CD14-positive monocyte (primary cell): ENCODE results near the gene DVL2. TPM values are rescaled to one million over a fixed set of nuclear protein-coding genes. Genes with fewer than 3 reads are reported as not detected.

Experiments
- DNase-seq, 3 donors: peaks; one replicate each; pipeline ENCODE4 v3.0.0-alpha.2; 2011 to 2022
- H2AFZ ChIP-seq: 2 replicates; pipeline ENCODE4 v1.6.0; 2012; ENCODE audit warnings: mild to moderate bottlenecking, low read depth, low read length, inconsistent platforms; ENCODE audit not compliant: insufficient read depth, poor library complexity, severe bottlenecking
- H3K27ac ChIP-seq, 2 donors: 1 replicate in 1 of 2; 2 replicates in 1 of 2; pipeline ENCODE4 v1.5.1; 2012 to 2013; ENCODE audit warnings: low read length in 2 of 2, control low read depth in 1 of 2, inconsistent platforms in 1 of 2, low read depth in 1 of 2, mild to moderate bottlenecking in 1 of 2
- H3K27me3 ChIP-seq, 2 donors: one replicate each; pipeline versions ENCODE4 v1.6.0 to v1.6.1; 2011 to 2013; ENCODE audit warnings: low read length in 2 of 2; ENCODE audit not compliant: control insufficient read depth in 2 of 2, insufficient read depth in 2 of 2
- H3K36me3 ChIP-seq, 2 donors: replicated peaks in 1 of 2; 1 replicate in 1 of 2; 2 replicates in 1 of 2; pipeline versions ENCODE4 v1.5.1 to v1.6.1; 2012 to 2013; ENCODE audit warnings: low read length in 2 of 2, control low read depth in 1 of 2, inconsistent platforms in 1 of 2, mild to moderate bottlenecking in 1 of 2; ENCODE audit not compliant: insufficient read depth in 2 of 2, control insufficient read depth in 1 of 2
- H3K4me1 ChIP-seq, 2 donors: 1 replicate in 1 of 2; 2 replicates in 1 of 2; pipeline versions ENCODE4 v1.5.1 to v1.6.1; 2012 to 2013; ENCODE audit warnings: low read length in 2 of 2, control low read depth in 1 of 2, inconsistent platforms in 1 of 2, mild to moderate bottlenecking in 1 of 2, moderate library complexity in 1 of 2; ENCODE audit not compliant: insufficient read depth in 2 of 2, control insufficient read depth in 1 of 2
- H3K4me2 ChIP-seq: replicated peaks from 2 replicates; pipeline ENCODE3; 2012; ENCODE audit warnings: low read length, moderate library complexity, mild to moderate bottlenecking; ENCODE audit not compliant: poor library complexity, severe bottlenecking; ENCODE audit errors: extremely low read depth
- H3K4me3 ChIP-seq, 3 experiments: fragments of 200-600 bp in 1 of 3; sonication (generic) in 1 of 3; replicated peaks in 1 of 3; 1 replicate in 2 of 3; 2 replicates in 1 of 3; pipeline ENCODE4 v1.5.1; 2011 to 2013; ENCODE audit warnings: low read length in 3 of 3, mild to moderate bottlenecking in 3 of 3, control low read depth in 2 of 3, low read depth in 2 of 3, inconsistent platforms in 1 of 3, moderate library complexity in 1 of 3
- H3K79me2 ChIP-seq: 2 replicates; pipeline ENCODE4 v1.6.0; 2012; ENCODE audit warnings: mild to moderate bottlenecking, control low read depth, inconsistent platforms, low read length, moderate library complexity; ENCODE audit not compliant: insufficient read depth
- H3K9ac ChIP-seq: 2 replicates; pipeline ENCODE4 v1.6.0; 2017; ENCODE audit warnings: low read length, mild to moderate bottlenecking; ENCODE audit not compliant: insufficient read depth, poor library complexity, severe bottlenecking
- H3K9me3 ChIP-seq, 2 donors: replicated peaks in 1 of 2; 1 replicate in 1 of 2; 2 replicates in 1 of 2; pipeline versions ENCODE4 v1.5.1 to v1.6.1; 2012 to 2013; ENCODE audit warnings: low read length in 2 of 2, control low read depth in 1 of 2; ENCODE audit not compliant: control insufficient read depth in 1 of 2, insufficient read depth in 1 of 2
- H4K20me1 ChIP-seq: 2 replicates; pipeline ENCODE4 v1.6.0; 2012; ENCODE audit warnings: mild to moderate bottlenecking, low read length, control low read depth, moderate library complexity; ENCODE audit not compliant: insufficient read depth
- H3K27ac Mint-ChIP-seq, 7 donors: one replicate each; pipeline ENCODE4 v1.8.0; 2020; ENCODE audit warnings: mild to moderate bottlenecking in 7 of 7, mixed read lengths in 7 of 7, moderate library complexity in 6 of 7, inconsistent platforms in 2 of 7
- H3K27me3 Mint-ChIP-seq, 3 donors: one replicate each; pipeline ENCODE4 v1.8.0; 2021 to 2022; ENCODE audit warnings: low read depth in 3 of 3, mild to moderate bottlenecking in 3 of 3, mixed read lengths in 3 of 3, moderate library complexity in 3 of 3, inconsistent platforms in 1 of 3
- H3K36me3 Mint-ChIP-seq, 2 donors: one replicate each; pipeline ENCODE4 v1.8.0; 2020; ENCODE audit warnings: mixed read lengths in 2 of 2, inconsistent platforms in 1 of 2, mild to moderate bottlenecking in 1 of 2
- H3K4me1 Mint-ChIP-seq: one replicate; pipeline ENCODE4 v1.8.0; 2020; ENCODE audit warnings: mild to moderate bottlenecking, mixed read lengths
- H3K4me3 Mint-ChIP-seq, 2 donors: one replicate each; pipeline ENCODE4 v1.8.0; 2020; ENCODE audit warnings: mild to moderate bottlenecking in 2 of 2, mixed read lengths in 2 of 2, moderate library complexity in 1 of 2
- H3K9me3 Mint-ChIP-seq, 7 donors: one replicate each; pipeline ENCODE4 v1.8.0; 2020 to 2022; ENCODE audit warnings: mixed read lengths in 7 of 7, mild to moderate bottlenecking in 6 of 7, moderate library complexity in 6 of 7, inconsistent platforms in 2 of 7
- whole genome bisulfite sequencing: methylation state at CpG from one replicate; pipeline ENCODE4 v1.1.5; 2013; ENCODE audit warnings: missing lambda C conversion rate; ENCODE audit not compliant: insufficient coverage; 5-methylcytosine and 5-hydroxymethylcytosine counted together
- intact Hi-C, 2 donors: fragments of 100-400 bp; cut with micrococcal nuclease; formaldehyde crosslinking; loops; one replicate each; pipeline versions ENCODE4 v1.15.0 to v1.15.1; 2023
- polyA plus RNA-seq, 3 donors: library from polyadenylated mRNA; depleted of rRNA in 1 of 3; unstranded in 2 of 3; stranded (reverse) in 1 of 3; fragments of 300-500 nt in 2 of 3; fragments of >200 nt in 1 of 3; fragmentation: Illumina TruSeq in 2 of 3; gene quantifications; 1 replicate in 2 of 3; 2 replicates in 1 of 3; pipeline ENCODE4 v1.2.3, GENCODE V29; 2012 to 2021
- TF ChIP-seq, protein P1 (sequence below): fragments of 200-600 bp; IDR thresholded peaks from one replicate; pipeline ENCODE4 v1.8.0; 2022; ENCODE audit warnings: antibody characterized with exemption, mild to moderate bottlenecking

DVL2 gene
- polyA plus RNA-seq, 3 donors = 6.7 to 7.8 (median 7.0) TPM

DNA sequence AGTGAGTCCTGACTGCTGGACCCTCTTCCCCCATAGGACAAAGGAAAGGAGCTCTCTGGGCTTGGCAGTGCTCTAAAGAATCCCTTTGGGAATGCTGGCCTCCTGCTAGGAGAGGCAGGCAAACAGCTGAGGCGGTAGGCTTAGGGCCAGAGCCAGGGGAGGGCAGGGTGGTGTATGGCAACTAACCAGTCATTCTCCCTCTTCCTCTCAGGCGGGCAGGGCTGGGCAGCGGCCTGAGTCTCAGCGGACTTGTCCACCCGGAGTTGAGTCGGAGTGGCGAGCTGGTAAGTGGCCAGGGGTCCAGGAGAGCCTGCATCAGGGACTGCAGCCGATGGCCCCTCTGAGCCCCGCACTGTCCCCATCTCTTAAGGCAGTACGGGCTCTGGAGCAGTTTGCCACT is 10.2 kb downstream of the DVL2 start:
- TF ChIP-seq, protein P1, sequence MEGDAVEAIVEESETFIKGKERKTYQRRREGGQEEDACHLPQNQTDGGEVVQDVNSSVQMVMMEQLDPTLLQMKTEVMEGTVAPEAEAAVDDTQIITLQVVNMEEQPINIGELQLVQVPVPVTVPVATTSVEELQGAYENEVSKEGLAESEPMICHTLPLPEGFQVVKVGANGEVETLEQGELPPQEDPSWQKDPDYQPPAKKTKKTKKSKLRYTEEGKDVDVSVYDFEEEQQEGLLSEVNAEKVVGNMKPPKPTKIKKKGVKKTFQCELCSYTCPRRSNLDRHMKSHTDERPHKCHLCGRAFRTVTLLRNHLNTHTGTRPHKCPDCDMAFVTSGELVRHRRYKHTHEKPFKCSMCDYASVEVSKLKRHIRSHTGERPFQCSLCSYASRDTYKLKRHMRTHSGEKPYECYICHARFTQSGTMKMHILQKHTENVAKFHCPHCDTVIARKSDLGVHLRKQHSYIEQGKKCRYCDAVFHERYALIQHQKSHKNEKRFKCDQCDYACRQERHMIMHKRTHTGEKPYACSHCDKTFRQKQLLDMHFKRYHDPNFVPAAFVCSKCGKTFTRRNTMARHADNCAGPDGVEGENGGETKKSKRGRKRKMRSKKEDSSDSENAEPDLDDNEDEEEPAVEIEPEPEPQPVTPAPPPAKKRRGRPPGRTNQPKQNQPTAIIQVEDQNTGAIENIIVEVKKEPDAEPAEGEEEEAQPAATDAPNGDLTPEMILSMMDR = no peak
- peaks cover 21% of the 10 kb centered on the region for H3K79me2 ChIP-seq
- H3K4me1 ChIP-seq = peaks cover 19 to 27% of the 10 kb centered on the region in 2 donors
- H2AFZ ChIP-seq = no peak overlapping the region
- H3K9ac ChIP-seq = no peak overlapping the region
- H3K36me3 ChIP-seq = peaks cover 52 to 78% of the 10 kb centered on the region in 2 donors
- H3K27me3 ChIP-seq = no peaks in the 10 kb centered on the region
- intact Hi-C loops = loop anchor here (5.0 kb wide), 1 partner anchor 73 kb away; no protein-coding TSS in a partner anchor
- no peak overlapping the region for H3K4me3 ChIP-seq
- 96% methylated on average over 8 of the region's 10 CpGs for WGBS
- peaks cover 25% of the 10 kb centered on the region for H3K4me1 Mint-ChIP-seq
- H3K4me2 ChIP-seq = no peak overlapping the region
- peaks cover 0 to 2% (median 0%) of the 10 kb centered on the region in 7 donors for H3K9me3 Mint-ChIP-seq
- peaks cover 18% of the 10 kb centered on the region for H4K20me1 ChIP-seq
- peaks cover 0 to 2% (median 2%) of the 10 kb centered on the region in 3 donors for H3K27me3 Mint-ChIP-seq
- H3K4me3 Mint-ChIP-seq = no peak overlapping the region
- no peak overlapping the region for H3K27ac ChIP-seq
- H3K27ac Mint-ChIP-seq = peak overlapping the region in 1 of 7 donors; percentile 46
- no peaks in the 10 kb centered on the region for H3K9me3 ChIP-seq
- no peak for DNase-seq
- H3K36me3 Mint-ChIP-seq = peaks cover 66 to 78% of the 10 kb centered on the region in 2 donors

DNA sequence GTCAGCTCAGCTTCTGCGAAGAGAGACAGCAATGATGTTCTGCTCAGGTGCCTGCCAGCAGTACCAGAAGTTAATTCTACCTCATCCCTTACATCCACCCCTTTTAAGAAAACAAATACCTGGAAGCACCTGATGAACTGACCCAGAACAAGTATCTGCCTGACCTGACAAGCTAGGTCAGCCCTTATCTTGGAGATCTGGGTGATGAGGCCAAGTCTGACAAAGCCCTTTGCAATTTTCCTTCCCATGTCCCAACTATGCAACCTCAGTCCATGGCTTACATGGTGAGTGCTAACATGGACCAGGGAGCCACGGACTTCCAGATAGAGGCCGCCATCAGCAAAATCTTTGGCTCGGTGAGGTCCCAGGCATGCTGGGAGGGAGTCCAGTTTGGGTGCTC is 10.9 kb downstream of the DVL2 start:
- Histone ChIP-seq H3K9me3 (no peaks in the 10 kb centered on the region), H3K79me2 (peaks cover 21% of the 10 kb centered on the region), H4K20me1 (peaks cover 18% of the 10 kb centered on the region), H3K9ac (no peak overlapping the region), H3K4me1 (peaks cover 27 to 34% of the 10 kb centered on the region in 2 donors), H3K36me3 (peaks cover 48 to 70% of the 10 kb centered on the region in 2 donors), H3K27me3 (no peaks in the 10 kb centered on the region), H3K27ac (no peak overlapping the region), H3K4me3 (no peak overlapping the region), H2AFZ (no peak overlapping the region), H3K4me2 (no peak overlapping the region)
- H3K27ac Mint-ChIP-seq = peak overlapping the region in 1 of 7 donors; percentile 46
- H3K9me3 Mint-ChIP-seq = peaks cover 0 to 2% (median 0%) of the 10 kb centered on the region in 7 donors
- peaks cover 32% of the 10 kb centered on the region for H3K4me1 Mint-ChIP-seq
- no peak for DNase-seq
- no peak overlapping the region for H3K4me3 Mint-ChIP-seq
- intact Hi-C loops = loop anchor here (5.0 kb wide), 1 partner anchor 74 kb away; no protein-coding TSS in a partner anchor
- 92% methylated on average over 2 of the region's 4 CpGs for WGBS
- TF ChIP-seq, protein P1 = no peak
- peaks cover 59 to 70% of the 10 kb centered on the region in 2 donors for H3K36me3 Mint-ChIP-seq
- H3K27me3 Mint-ChIP-seq = peaks cover 0 to 2% (median 2%) of the 10 kb centered on the region in 3 donors
